GM06990 (cell line): ENCODE measurements around the gene RTTN.

ENCODE experiments used
- DNase-seq: peaks from one replicate; pipeline ENCODE4 v3.0.0-alpha.2; 2011; ENCODE audit not compliant: insufficient read length; ENCODE audit errors: extremely low read depth
- H3K27me3 ChIP-seq: replicated peaks from 2 replicates; pipeline ENCODE4 v1.6.0; 2011; ENCODE audit warnings: low read length; ENCODE audit not compliant: control insufficient read depth, insufficient read depth
- H3K36me3 ChIP-seq: 2 replicates; pipeline ENCODE4 v1.5.1; 2011; ENCODE audit warnings: low read length; ENCODE audit not compliant: control insufficient read depth, insufficient read depth
- H3K4me3 ChIP-seq: replicated peaks from 2 replicates; pipeline ENCODE4 v1.5.1; 2011; ENCODE audit warnings: low read depth, mild to moderate bottlenecking, control low read depth, low read length
- TF ChIP-seq, protein P1 (sequence below): IDR thresholded peaks from 2 replicates; pipeline ENCODE4 v1.5.1; 2011; ENCODE audit warnings: low read length, control low read depth, mild to moderate bottlenecking, inconsistent platforms; ENCODE audit not compliant: insufficient read depth, poor library complexity, severe bottlenecking

Gene RTTN

GRCh38 chr18:70073432-70073831, 132.1 kb downstream of the RTTN start:
- H3K4me3 ChIP-seq, result no peak overlapping the region
- TF ChIP-seq, protein P1, sequence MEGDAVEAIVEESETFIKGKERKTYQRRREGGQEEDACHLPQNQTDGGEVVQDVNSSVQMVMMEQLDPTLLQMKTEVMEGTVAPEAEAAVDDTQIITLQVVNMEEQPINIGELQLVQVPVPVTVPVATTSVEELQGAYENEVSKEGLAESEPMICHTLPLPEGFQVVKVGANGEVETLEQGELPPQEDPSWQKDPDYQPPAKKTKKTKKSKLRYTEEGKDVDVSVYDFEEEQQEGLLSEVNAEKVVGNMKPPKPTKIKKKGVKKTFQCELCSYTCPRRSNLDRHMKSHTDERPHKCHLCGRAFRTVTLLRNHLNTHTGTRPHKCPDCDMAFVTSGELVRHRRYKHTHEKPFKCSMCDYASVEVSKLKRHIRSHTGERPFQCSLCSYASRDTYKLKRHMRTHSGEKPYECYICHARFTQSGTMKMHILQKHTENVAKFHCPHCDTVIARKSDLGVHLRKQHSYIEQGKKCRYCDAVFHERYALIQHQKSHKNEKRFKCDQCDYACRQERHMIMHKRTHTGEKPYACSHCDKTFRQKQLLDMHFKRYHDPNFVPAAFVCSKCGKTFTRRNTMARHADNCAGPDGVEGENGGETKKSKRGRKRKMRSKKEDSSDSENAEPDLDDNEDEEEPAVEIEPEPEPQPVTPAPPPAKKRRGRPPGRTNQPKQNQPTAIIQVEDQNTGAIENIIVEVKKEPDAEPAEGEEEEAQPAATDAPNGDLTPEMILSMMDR, result no peak

GRCh38 chr18:70072678-70073077, 132.8 kb downstream of the RTTN start:
- Histone ChIP-seq H3K4me3 (no peak overlapping the region), H3K27me3 (no peaks in the 10 kb centered on the region), H3K36me3 (peaks cover 5% of the 10 kb centered on the region)
- DNase-seq, result no peak
- TF ChIP-seq, protein P1, result peak; percentile 36

More at GRCh38 chr18:70073432-70073831, 132.1 kb downstream of the RTTN start:
- DNase-seq, result no peak
- H3K27me3 ChIP-seq, result no peaks in the 10 kb centered on the region
- H3K36me3 ChIP-seq, result peaks cover 5% of the 10 kb centered on the region

GRCh38 chr18:70069965-70070364, 135.5 kb downstream of the RTTN start:
- H3K36me3 ChIP-seq, result peaks cover 4% of the 10 kb centered on the region
- no peak overlapping the region for H3K4me3 ChIP-seq
- no peak for DNase-seq
- TF ChIP-seq, protein P1, result no peak
- H3K27me3 ChIP-seq, result no peaks in the 10 kb centered on the region

- no peaks in the 10 kb centered on the region for H3K27me3 ChIP-seq
- no peak for DNase-seq
- peaks cover 4% of the 10 kb centered on the region for H3K36me3 ChIP-seq
- no peak overlapping the region for H3K4me3 ChIP-seq
- TF ChIP-seq, protein P1, result no peak
Measured at GRCh38 chr18:70069382-70069781, 136.1 kb downstream of the RTTN start.

- DNase-seq, result no peak
- Histone ChIP-seq H3K4me3 (no peak overlapping the region), H3K27me3 (no peaks in the 10 kb centered on the region), H3K36me3 (peaks cover 4% of the 10 kb centered on the region)
- TF ChIP-seq, protein P1, result no peak
Measured at GRCh38 chr18:70068981-70069380, 136.5 kb downstream of the RTTN start.

DNA sequence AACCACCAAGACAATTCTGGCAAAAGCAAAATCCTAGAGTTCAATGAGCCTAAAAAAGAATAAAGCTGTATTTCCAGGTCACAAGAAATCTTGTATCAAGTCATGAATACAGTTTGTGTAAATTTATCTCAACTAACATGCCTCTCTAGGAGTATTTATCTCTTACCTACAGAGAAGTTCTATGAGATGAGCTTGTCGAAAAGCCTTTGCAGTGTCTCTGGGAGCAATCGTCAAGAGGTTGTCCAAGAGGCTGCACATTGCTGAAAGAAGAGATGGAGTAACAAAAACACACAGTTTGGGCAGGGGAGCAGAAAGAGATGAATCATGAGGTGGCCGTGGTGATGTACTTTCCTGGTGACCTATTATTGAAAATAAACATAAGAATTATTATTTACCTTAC, 145.8 kb downstream of the RTTN start:
- DNase-seq, result no peak

More for the DNA sequence above, 145.8 kb downstream of the RTTN start:
- H3K36me3 ChIP-seq, result no peaks in the 10 kb centered on the region; the same call in none of the 2 replicates
- no peaks in the 10 kb centered on the region for H3K27me3 ChIP-seq
- TF ChIP-seq, protein P1, result no peak
- no peak overlapping the region for H3K4me3 ChIP-seq
